Testis (tissue), 2 donors: Measurements from ENCODE around the gene HPF1.

Experiments used
- CTCF ChIP-seq, 3 experiments: fragments of 450-650 bp in 2 of 3; fragments of 200-600 bp in 1 of 3; sonication (generic) in 1 of 3; IDR thresholded peaks; one replicate each; pipeline ENCODE4 v1.5.1; 2016 to 2019; ENCODE audit warnings: antibody characterized with exemption in 3 of 3, mild to moderate bottlenecking in 2 of 3, moderate library complexity in 1 of 3
- POLR2A ChIP-seq: fragments of 450-650 bp; IDR thresholded peaks from one replicate; pipeline ENCODE4 v1.6.1; 2017; ENCODE audit warnings: antibody characterized with exemption, mild to moderate bottlenecking, moderate library complexity

- TF ChIP-seq CTCF (IDR thresholded peaks at IDR 0.05) (no peak), POLR2A (no peak)
Measured at GRCh38 chr4:169768385-169768784, 10.6 kb upstream of the HPF1 start.
